GM10266 (cell line): ENCODE results near the gene RALGPS2.

Source experiments
- DNase-seq: peaks from one replicate; pipeline ENCODE4 v3.0.0; 2012; ENCODE audit errors: extremely low spot score
- TF ChIP-seq, protein P1 (sequence below): IDR thresholded peaks from 2 replicates; pipeline ENCODE4 v1.5.1; 2012; ENCODE audit warnings: mild to moderate bottlenecking, low read depth; ENCODE audit not compliant: control insufficient read depth, insufficient read depth; ENCODE audit errors: missing control alignments

Gene RALGPS2

DNA sequence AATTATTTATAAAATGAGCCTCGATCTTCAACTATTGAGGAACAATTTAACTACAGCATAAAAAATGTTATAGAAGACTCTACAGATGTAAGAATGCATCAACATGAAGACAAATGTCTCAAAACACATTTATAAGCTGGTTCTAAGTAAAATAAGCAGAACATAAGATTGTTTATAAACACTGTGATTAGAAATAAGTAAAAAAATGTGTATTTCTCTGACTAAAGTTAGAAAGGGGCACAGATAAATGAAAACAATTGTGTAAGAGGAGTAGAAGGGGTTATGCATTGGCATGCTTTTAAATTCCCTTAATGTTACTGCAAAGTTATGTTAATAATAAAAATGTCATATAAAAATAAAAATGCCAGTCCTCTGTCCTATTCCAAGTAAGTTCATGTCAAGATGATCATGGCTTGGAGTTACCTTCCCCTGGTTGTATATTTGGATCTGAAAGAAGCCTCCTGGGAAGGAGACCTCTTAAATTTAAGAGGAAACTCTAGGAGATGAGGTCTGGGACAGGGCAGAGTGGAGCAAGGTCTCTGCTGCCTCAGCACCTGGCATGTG is 230.4 kb downstream of the RALGPS2 start:
- TF ChIP-seq, protein P1, sequence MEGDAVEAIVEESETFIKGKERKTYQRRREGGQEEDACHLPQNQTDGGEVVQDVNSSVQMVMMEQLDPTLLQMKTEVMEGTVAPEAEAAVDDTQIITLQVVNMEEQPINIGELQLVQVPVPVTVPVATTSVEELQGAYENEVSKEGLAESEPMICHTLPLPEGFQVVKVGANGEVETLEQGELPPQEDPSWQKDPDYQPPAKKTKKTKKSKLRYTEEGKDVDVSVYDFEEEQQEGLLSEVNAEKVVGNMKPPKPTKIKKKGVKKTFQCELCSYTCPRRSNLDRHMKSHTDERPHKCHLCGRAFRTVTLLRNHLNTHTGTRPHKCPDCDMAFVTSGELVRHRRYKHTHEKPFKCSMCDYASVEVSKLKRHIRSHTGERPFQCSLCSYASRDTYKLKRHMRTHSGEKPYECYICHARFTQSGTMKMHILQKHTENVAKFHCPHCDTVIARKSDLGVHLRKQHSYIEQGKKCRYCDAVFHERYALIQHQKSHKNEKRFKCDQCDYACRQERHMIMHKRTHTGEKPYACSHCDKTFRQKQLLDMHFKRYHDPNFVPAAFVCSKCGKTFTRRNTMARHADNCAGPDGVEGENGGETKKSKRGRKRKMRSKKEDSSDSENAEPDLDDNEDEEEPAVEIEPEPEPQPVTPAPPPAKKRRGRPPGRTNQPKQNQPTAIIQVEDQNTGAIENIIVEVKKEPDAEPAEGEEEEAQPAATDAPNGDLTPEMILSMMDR = no peak
- no peak for DNase-seq

GRCh38 chr1:178958491-178958890 is 233.4 kb downstream of the RALGPS2 start:
- DNase-seq = no peak
- TF ChIP-seq, protein P1 = no peak

- TF ChIP-seq, protein P1 = no peak
- no peak for DNase-seq
Measured at GRCh38 chr1:178959543-178960460, 234.8 kb downstream of the RALGPS2 start.

- no peak for DNase-seq
- TF ChIP-seq, protein P1 = no peak
Measured at GRCh38 chr1:178960482-178961240, 235.6 kb downstream of the RALGPS2 start.

DNA sequence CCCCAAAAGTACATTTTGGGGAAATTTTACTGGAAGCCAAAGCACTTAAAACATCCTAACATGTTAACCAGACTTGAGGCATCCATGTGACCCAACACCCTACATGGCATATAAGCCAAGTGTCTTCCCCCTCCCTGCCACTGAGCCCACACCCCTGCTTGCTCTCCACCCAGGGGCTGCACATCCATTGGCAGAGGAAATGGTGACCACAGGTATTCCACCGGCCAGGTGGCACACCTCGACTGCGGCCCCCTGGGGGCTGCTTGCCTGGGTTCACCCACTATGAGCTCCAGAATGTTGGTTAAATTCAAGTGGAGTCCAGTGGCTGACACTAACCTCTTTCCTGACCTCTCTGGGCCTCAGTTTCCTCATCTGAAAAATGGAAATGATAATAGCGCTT is 236.3 kb downstream of the RALGPS2 start:
- TF ChIP-seq, protein P1 = no peak
- DNase-seq = no peak

DNA sequence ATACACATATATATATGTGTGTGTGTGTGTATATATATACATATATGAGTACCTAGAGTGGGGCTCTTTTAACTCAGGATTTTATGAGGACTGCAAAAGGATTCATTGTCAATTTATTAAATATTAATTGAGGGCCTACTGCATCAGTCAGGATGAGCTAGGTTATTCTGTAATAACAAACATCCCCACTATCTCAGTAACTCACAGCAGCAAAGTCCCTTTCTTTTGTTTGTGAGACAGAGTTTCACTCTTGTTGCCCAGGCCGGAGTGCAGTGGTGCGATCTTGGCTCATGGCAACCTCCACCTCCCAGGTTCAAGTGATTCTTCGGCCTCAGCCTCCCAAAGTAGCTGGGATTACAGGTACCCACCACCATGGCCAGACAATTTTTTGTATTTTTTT is 236.8 kb downstream of the RALGPS2 start:
- DNase-seq = no peak
- TF ChIP-seq, protein P1 = no peak
